ENCODE data around the gene NPC1L1. TPM values are rescaled to one million over a fixed set of nuclear protein-coding genes. Genes with fewer than 3 reads are reported as not detected.

Gene NPC1L1
- total and polyA plus RNA-seq, 10 of the 15 experiments (the other 5 are each of a cell fraction or from before 2014, with no cell fraction given) = 0.01 to 0.90 TPM; not detected in 8

GRCh38 chr7:44537442-44537841 lies 3.7 kb downstream of the NPC1L1 start:
- H3K9me3 ChIP-seq (replicated peaks; ENCODE audit: control insufficient read depth, insufficient read depth, low read length) = no peaks in the 10 kb centered on the region
- no peak overlapping the region for H2AFZ ChIP-seq (ENCODE audit: control insufficient read depth, low read depth, low read length)
- CTCF ChIA-PET = interaction anchor here (0.6 to 4.5 kb wide), 4 partner anchors 18 to 92 kb away, joined by 3 to 28 read pairs (median 3); partner anchors contain the start of gene NUDCD3
- RAD21 ChIA-PET (ENCODE audit: unreplicated experiment) = no interaction called here
- intact Hi-C loops (cut with micrococcal nuclease; ENCODE audit: unreplicated experiment) = no loop called here
- H3K4me1 ChIP-seq (ENCODE audit: control insufficient read depth, insufficient read depth, low read length) = no peaks in the 10 kb centered on the region
- H3K36me3 ChIP-seq (ENCODE audit: control insufficient read depth in 2 of 2, insufficient read depth in 2 of 2, low read length in 1 of 2) = no peaks in the 10 kb centered on the region
- no peaks in the 10 kb centered on the region for H4K20me1 ChIP-seq (ENCODE audit: control insufficient read depth, insufficient read depth)
- no peak for FAIRE-seq
- BruUV-seq (replicated peaks) = no TSS peak
- H3K27ac ChIP-seq (ENCODE audit: control insufficient read depth, insufficient read depth) = no peak overlapping the region
- H3K4me2 ChIP-seq (ENCODE audit: control insufficient read depth, insufficient read depth) = no peak overlapping the region
- in situ Hi-C loops (cut with MboI) = no loop called here
- H3K4me3 ChIP-seq = no peak overlapping the region
- TF ChIP-seq SPI1 (IDR thresholded peaks at IDR 0.05; ENCODE audit: borderline replicate concordance, insufficient read depth, low read depth, low read length) = no peak
- no peak for TF ChIP-seq NKRF (conservative IDR thresholded peaks at IDR 0.05)
- no peak for TF ChIP-seq MYC (IDR thresholded peaks at IDR 0.05; ENCODE audit: insufficient read depth, insufficient read length, insufficient replicate concordance, low read length, severe bottlenecking)
- no peak for TF ChIP-seq CBFB (IDR thresholded peaks at IDR 0.05; ENCODE audit: low read depth)
- no peak for TF ChIP-seq FOXM1 (IDR thresholded peaks at IDR 0.05; ENCODE audit: low read depth, low read length)
- TF ChIP-seq RAD21 (IDR thresholded peaks at IDR 0.05; ENCODE audit: insufficient read depth, low read depth, low read length) = no peak
- TF ChIP-seq, protein P1, sequence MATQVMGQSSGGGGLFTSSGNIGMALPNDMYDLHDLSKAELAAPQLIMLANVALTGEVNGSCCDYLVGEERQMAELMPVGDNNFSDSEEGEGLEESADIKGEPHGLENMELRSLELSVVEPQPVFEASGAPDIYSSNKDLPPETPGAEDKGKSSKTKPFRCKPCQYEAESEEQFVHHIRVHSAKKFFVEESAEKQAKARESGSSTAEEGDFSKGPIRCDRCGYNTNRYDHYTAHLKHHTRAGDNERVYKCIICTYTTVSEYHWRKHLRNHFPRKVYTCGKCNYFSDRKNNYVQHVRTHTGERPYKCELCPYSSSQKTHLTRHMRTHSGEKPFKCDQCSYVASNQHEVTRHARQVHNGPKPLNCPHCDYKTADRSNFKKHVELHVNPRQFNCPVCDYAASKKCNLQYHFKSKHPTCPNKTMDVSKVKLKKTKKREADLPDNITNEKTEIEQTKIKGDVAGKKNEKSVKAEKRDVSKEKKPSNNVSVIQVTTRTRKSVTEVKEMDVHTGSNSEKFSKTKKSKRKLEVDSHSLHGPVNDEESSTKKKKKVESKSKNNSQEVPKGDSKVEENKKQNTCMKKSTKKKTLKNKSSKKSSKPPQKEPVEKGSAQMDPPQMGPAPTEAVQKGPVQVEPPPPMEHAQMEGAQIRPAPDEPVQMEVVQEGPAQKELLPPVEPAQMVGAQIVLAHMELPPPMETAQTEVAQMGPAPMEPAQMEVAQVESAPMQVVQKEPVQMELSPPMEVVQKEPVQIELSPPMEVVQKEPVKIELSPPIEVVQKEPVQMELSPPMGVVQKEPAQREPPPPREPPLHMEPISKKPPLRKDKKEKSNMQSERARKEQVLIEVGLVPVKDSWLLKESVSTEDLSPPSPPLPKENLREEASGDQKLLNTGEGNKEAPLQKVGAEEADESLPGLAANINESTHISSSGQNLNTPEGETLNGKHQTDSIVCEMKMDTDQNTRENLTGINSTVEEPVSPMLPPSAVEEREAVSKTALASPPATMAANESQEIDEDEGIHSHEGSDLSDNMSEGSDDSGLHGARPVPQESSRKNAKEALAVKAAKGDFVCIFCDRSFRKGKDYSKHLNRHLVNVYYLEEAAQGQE (IDR thresholded peaks at IDR 0.05; ENCODE audit: low read depth, low read length) = no peak
- no peak for TF ChIP-seq KLF5 (IDR thresholded peaks at IDR 0.05; ENCODE audit: partially characterized antibody)
- no peak for TF ChIP-seq MTA3 (IDR thresholded peaks at IDR 0.05; ENCODE audit: borderline replicate concordance, low read length)
- TF ChIP-seq RUNX3 (IDR thresholded peaks at IDR 0.05; ENCODE audit: low read length) = no peak
- TF ChIP-seq HSF1 (IDR thresholded peaks at IDR 0.05; ENCODE audit: low read depth, low read length) = no peak
- TF ChIP-seq ESRRA (IDR thresholded peaks at IDR 0.05; ENCODE audit: low read length) = no peak
- TF ChIP-seq RFX5 (IDR thresholded peaks at IDR 0.05; ENCODE audit: low read depth, low read length) = no peak
- TF ChIP-seq MXI1 (IDR thresholded peaks at IDR 0.05; ENCODE audit: low read depth, low read length) = no peak
- no peak for TF ChIP-seq MEF2B (IDR thresholded peaks at IDR 0.05; ENCODE audit: partially characterized antibody, poor library complexity, severe bottlenecking)
- no peaks in the 10 kb centered on the region for H3K79me2 ChIP-seq (ENCODE audit: control insufficient read depth, insufficient read depth, low read length)
- no peak for ATAC-seq
- H3K9ac ChIP-seq (ENCODE audit: control insufficient read depth, insufficient read depth, low read length) = no peak overlapping the region
- no peaks in the 10 kb centered on the region; a peak in 1 of 4 replicates for H3K27me3 ChIP-seq (replicated peaks in 1 of 2; ENCODE audit: control insufficient read depth in 2 of 2, insufficient read depth in 2 of 2, low read length in 1 of 2)
- no peak for DNase-seq (ENCODE audit: low read depth, low spot score)
- WGBS (ENCODE audit: insufficient coverage, insufficient replicate concordance, low lambda C conversion rate, missing lambda C conversion rate) = 64% methylated on average over 6 of the region's 6 CpGs
- SMC1A ChIA-PET (ENCODE audit: uncharacterized antibody, unreplicated experiment) = no interaction called here
- POLR2A ChIA-PET = no interaction called here
